ENCODE measurements around the gene FIS1.

DNA sequence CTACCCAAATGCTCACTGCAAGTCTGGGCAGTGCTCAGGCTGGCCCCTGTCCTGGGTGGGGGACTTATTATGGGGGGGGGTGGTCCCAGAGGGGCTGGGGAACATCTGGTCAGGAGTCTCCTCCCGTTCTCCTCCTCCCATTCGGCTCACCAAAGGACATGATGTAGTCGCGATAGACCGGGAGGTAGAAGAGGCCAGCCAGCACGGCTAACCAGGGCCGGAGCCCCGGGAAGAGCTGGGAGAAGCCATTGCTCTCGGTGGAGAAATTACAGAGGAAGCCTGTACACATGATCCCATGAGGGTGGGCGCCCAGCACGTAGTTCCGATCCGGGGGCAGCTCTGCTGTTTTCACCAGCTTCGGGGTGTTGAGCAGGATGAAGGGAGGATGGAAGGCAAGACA is 46.4 kb downstream of the FIS1 start:
- TF ChIP-seq, protein P1, sequence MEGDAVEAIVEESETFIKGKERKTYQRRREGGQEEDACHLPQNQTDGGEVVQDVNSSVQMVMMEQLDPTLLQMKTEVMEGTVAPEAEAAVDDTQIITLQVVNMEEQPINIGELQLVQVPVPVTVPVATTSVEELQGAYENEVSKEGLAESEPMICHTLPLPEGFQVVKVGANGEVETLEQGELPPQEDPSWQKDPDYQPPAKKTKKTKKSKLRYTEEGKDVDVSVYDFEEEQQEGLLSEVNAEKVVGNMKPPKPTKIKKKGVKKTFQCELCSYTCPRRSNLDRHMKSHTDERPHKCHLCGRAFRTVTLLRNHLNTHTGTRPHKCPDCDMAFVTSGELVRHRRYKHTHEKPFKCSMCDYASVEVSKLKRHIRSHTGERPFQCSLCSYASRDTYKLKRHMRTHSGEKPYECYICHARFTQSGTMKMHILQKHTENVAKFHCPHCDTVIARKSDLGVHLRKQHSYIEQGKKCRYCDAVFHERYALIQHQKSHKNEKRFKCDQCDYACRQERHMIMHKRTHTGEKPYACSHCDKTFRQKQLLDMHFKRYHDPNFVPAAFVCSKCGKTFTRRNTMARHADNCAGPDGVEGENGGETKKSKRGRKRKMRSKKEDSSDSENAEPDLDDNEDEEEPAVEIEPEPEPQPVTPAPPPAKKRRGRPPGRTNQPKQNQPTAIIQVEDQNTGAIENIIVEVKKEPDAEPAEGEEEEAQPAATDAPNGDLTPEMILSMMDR (IDR thresholded peaks at IDR 0.05 in 4 of 5, conservative IDR thresholded peaks at IDR 0.05 in 1 of 5): no peak
- TF ChIP-seq POLR2A (IDR thresholded peaks at IDR 0.05): no peak

Data from gastrocnemius medialis (tissue), 4 donors.